HG03103 (cell line): ENCODE data around the gene SIGLEC9.
"Not testable (repeated sequence)": the region's sequence is repeated elsewhere in the genome, so short reads cannot be mapped to it uniquely, and the experiment has no call there.

Experiments
- ATAC-seq: cut with Tn5 transposase; IDR thresholded peaks from one replicate; pipeline ENCODE4 v1.9.1; 2021; ENCODE audit warnings: low read depth; ENCODE audit not compliant: unreplicated experiment

SIGLEC9 gene

GRCh38 chr19:51142809-51143475 lies 18.2 kb downstream of the SIGLEC9 start:
- ATAC-seq: not testable (repeated sequence)

- ATAC-seq: no peak
Observed at GRCh38 chr19:51143486-51143885, 18.8 kb downstream of the SIGLEC9 start.

GRCh38 chr19:51144482-51145045 lies 19.9 kb downstream of the SIGLEC9 start:
- ATAC-seq: no peak

GRCh38 chr19:51145916-51146493 lies 21.3 kb downstream of the SIGLEC9 start:
- no peak for ATAC-seq

- no peak for ATAC-seq
Observed at GRCh38 chr19:51146751-51147150, 22.0 kb downstream of the SIGLEC9 start.

GRCh38 chr19:51147663-51148062 lies 23.0 kb downstream of the SIGLEC9 start:
- ATAC-seq: no peak

- no peak for ATAC-seq
Observed at GRCh38 chr19:51148580-51148979, 23.9 kb downstream of the SIGLEC9 start.

GRCh38 chr19:51150627-51151026 lies 25.9 kb downstream of the SIGLEC9 start:
- no peak for ATAC-seq

- no peak for ATAC-seq
Observed at GRCh38 chr19:51156710-51157109, 32.0 kb downstream of the SIGLEC9 start.

GRCh38 chr19:51157265-51157664 lies 32.6 kb downstream of the SIGLEC9 start:
- ATAC-seq: no peak

GRCh38 chr19:51158474-51159129 lies 33.9 kb downstream of the SIGLEC9 start:
- ATAC-seq: no peak

- ATAC-seq: no peak
Observed at GRCh38 chr19:51159656-51160055, 35.0 kb downstream of the SIGLEC9 start.

GRCh38 chr19:51161266-51161665 lies 36.6 kb downstream of the SIGLEC9 start:
- no peak for ATAC-seq

GRCh38 chr19:51161867-51162496 lies 37.3 kb downstream of the SIGLEC9 start:
- ATAC-seq: no peak

GRCh38 chr19:51163257-51163656 lies 38.6 kb downstream of the SIGLEC9 start:
- ATAC-seq: no peak

GRCh38 chr19:51164215-51164614 lies 39.5 kb downstream of the SIGLEC9 start:
- no peak for ATAC-seq

- ATAC-seq: no peak
Observed at GRCh38 chr19:51166846-51167490, 42.3 kb downstream of the SIGLEC9 start.

- no peak for ATAC-seq
Observed at GRCh38 chr19:51168564-51169282, 44.0 kb downstream of the SIGLEC9 start.

GRCh38 chr19:51169283-51169918 lies 44.7 kb downstream of the SIGLEC9 start:
- not testable (repeated sequence) for ATAC-seq

GRCh38 chr19:51172223-51172622 lies 47.5 kb downstream of the SIGLEC9 start:
- no peak for ATAC-seq
